B cell (primary cell): ENCODE measurements around the gene STX7. TPM values are rescaled to one million over a fixed set of nuclear protein-coding genes. Genes with fewer than 3 reads are reported as not detected.

ENCODE experiments used
- ATAC-seq: fragments of 200-7000 bp; cut with Tn5 transposase; one replicate; pipeline ENCODE4 v1.10.0; 2021; ENCODE audit warnings: low read depth, mild to moderate bottlenecking, moderate number of reproducible peaks, moderate library complexity
- CTCF ChIA-PET: fragments of 350-600 bp; sonication (Branson Sonifier 250); formaldehyde crosslinking; loops from one replicate; lab custom pipeline; 2021; ENCODE audit warnings: antibody characterized with exemption, inconsistent platforms; lab: Charles Lee
- POLR2A ChIA-PET: fragments of 350-600 bp; sonication (Branson Sonifier 250); formaldehyde crosslinking; loops from one replicate; lab custom pipeline; 2021; ENCODE audit warnings: antibody characterized with exemption; lab: Charles Lee
- DNase-seq: peaks from one replicate; pipeline ENCODE4 v3.0.0; 2013
- H2AFZ ChIP-seq: 2 replicates; pipeline ENCODE4 v1.6.1; 2012; ENCODE audit warnings: mild to moderate bottlenecking, low read depth, low read length; ENCODE audit not compliant: insufficient read depth, poor library complexity, severe bottlenecking
- H3K27ac ChIP-seq, 2 donors: 1 replicate in 1 of 2; 2 replicates in 1 of 2; pipeline ENCODE4 v1.5.1; 2012 to 2013; ENCODE audit warnings: low read length in 2 of 2, mild to moderate bottlenecking in 2 of 2, moderate library complexity in 1 of 2
- H3K27me3 ChIP-seq, 4 experiments: fragments of 200-600 bp in 1 of 4; sonication (generic) in 1 of 4; replicated peaks in 1 of 4; 1 replicate in 2 of 4; 2 replicates in 2 of 4; pipeline versions ENCODE4 v1.6.1 to v1.7.0; 2013 to 2016; ENCODE audit warnings: low read length in 3 of 4, mild to moderate bottlenecking in 2 of 4, mixed read lengths in 1 of 4, moderate library complexity in 1 of 4; ENCODE audit not compliant: insufficient read depth in 4 of 4, control insufficient read depth in 3 of 4; ENCODE audit errors: control extremely low read depth in 1 of 4
- H3K36me3 ChIP-seq, 2 experiments: replicated peaks in 1 of 2; 1 replicate in 1 of 2; 2 replicates in 1 of 2; pipeline versions ENCODE4 v1.6.1 to v1.7.1; 2013; ENCODE audit warnings: low read length in 1 of 2; ENCODE audit not compliant: insufficient read depth in 2 of 2, control insufficient read depth in 1 of 2; ENCODE audit errors: control extremely low read depth in 1 of 2, extremely low read depth in 1 of 2
- H3K4me1 ChIP-seq, 2 donors: fragments of 200-600 bp in 1 of 2; sonication (generic) in 1 of 2; 1 replicate in 1 of 2; 2 replicates in 1 of 2; pipeline versions ENCODE4 v1.5.1 to v1.6.1; 2013 to 2017; ENCODE audit warnings: low read length in 2 of 2; ENCODE audit not compliant: control insufficient read depth in 2 of 2, insufficient read depth in 2 of 2
- H3K4me2 ChIP-seq: replicated peaks from 2 replicates; pipeline ENCODE3; 2012; ENCODE audit warnings: mild to moderate bottlenecking, low read depth, low read length; ENCODE audit not compliant: poor library complexity, severe bottlenecking
- H3K4me3 ChIP-seq, 5 experiments: fragments of 200-600 bp in 1 of 5; sonication (generic) in 1 of 5; 1 replicate in 3 of 5; 2 replicates in 2 of 5; pipeline versions ENCODE4 v1.5.1 to v1.7.0; 2011 to 2016; ENCODE audit warnings: low read length in 4 of 5, mild to moderate bottlenecking in 4 of 5, low read depth in 2 of 5, control low read depth in 1 of 5, moderate library complexity in 1 of 5; ENCODE audit not compliant: insufficient read depth in 1 of 5; ENCODE audit errors: control extremely low read depth in 1 of 5, extremely low read depth in 1 of 5
- H3K79me2 ChIP-seq: fragments of 200-600 bp; sonication (generic); one replicate; pipeline ENCODE4 v1.6.0; 2016; ENCODE audit warnings: low read length; ENCODE audit not compliant: control insufficient read depth, insufficient read depth
- H3K9ac ChIP-seq: fragments of 200-600 bp; sonication (generic); 2 replicates; pipeline ENCODE4 v1.6.1; 2017; ENCODE audit warnings: mild to moderate bottlenecking, low read length, moderate library complexity
- H3K9me3 ChIP-seq, 3 donors: one replicate each; pipeline versions ENCODE4 v1.6.1 to v1.7.1; 2013; ENCODE audit warnings: low read length in 2 of 3; ENCODE audit not compliant: control insufficient read depth in 2 of 3, insufficient read depth in 1 of 3; ENCODE audit errors: control extremely low read depth in 1 of 3
- H4K20me1 ChIP-seq: 2 replicates; pipeline ENCODE4 v1.6.0; 2012; ENCODE audit warnings: mild to moderate bottlenecking, low read length; ENCODE audit not compliant: insufficient read depth, control insufficient read depth, poor library complexity, severe bottlenecking
- H3K27ac Mint-ChIP-seq: one replicate; pipeline ENCODE4 v1.8.0; 2021; ENCODE audit warnings: mixed read lengths
- H3K27me3 Mint-ChIP-seq: one replicate; pipeline ENCODE4 v1.8.0; 2021; ENCODE audit warnings: mixed read lengths
- H3K4me1 Mint-ChIP-seq: one replicate; pipeline ENCODE4 v1.8.0; 2021; ENCODE audit warnings: mixed read lengths
- H3K4me3 Mint-ChIP-seq: one replicate; pipeline ENCODE4 v1.8.0; 2021; ENCODE audit warnings: mixed read lengths
- H3K9me3 Mint-ChIP-seq: one replicate; pipeline ENCODE4 v1.8.0; 2022; ENCODE audit warnings: mixed read lengths; ENCODE audit not compliant: insufficient read depth
- CTCF ChIP-seq: fragments of 200-600 bp; IDR thresholded peaks from one replicate; pipeline ENCODE4 v1.8.0; 2022; ENCODE audit warnings: antibody characterized with exemption, mild to moderate bottlenecking
- EZH2 ChIP-seq: IDR thresholded peaks from 2 replicates; pipeline ENCODE4 v1.6.1; 2012; ENCODE audit warnings: borderline replicate concordance, low read depth, mild to moderate bottlenecking, moderate library complexity, low read length; ENCODE audit not compliant: insufficient read depth, poor library complexity, severe bottlenecking
- WGBS: methylation state at CpG from one replicate; pipeline ENCODE4 v1.1.5; 2013; ENCODE audit warnings: missing lambda C conversion rate; ENCODE audit not compliant: insufficient coverage; 5-methylcytosine and 5-hydroxymethylcytosine counted together
- intact Hi-C: fragments of 100-400 bp; cut with micrococcal nuclease; formaldehyde crosslinking; loops from one replicate; pipeline ENCODE4 v1.10.0; 2022
- polyA plus RNA-seq: library from polyadenylated mRNA; depleted of rRNA; stranded (reverse); fragments of >200 nt; gene quantifications from 2 replicates; pipeline ENCODE4 v1.2.3, GENCODE V29; 2012
- total RNA-seq, 2 donors: library from RNA; stranded (reverse); fragments of 120-200 nt in 1 of 2; gene quantifications; 1 replicate in 1 of 2; 2 replicates in 1 of 2; pipeline versions ENCODE4 v1.2.3 to v1.2.4, GENCODE V29; 2013 to 2022

STX7 gene
- total and polyA plus RNA-seq, 2 donors (not counting 1 experiment from before 2014, with no cell fraction given): 70.9 to 221 TPM

DNA sequence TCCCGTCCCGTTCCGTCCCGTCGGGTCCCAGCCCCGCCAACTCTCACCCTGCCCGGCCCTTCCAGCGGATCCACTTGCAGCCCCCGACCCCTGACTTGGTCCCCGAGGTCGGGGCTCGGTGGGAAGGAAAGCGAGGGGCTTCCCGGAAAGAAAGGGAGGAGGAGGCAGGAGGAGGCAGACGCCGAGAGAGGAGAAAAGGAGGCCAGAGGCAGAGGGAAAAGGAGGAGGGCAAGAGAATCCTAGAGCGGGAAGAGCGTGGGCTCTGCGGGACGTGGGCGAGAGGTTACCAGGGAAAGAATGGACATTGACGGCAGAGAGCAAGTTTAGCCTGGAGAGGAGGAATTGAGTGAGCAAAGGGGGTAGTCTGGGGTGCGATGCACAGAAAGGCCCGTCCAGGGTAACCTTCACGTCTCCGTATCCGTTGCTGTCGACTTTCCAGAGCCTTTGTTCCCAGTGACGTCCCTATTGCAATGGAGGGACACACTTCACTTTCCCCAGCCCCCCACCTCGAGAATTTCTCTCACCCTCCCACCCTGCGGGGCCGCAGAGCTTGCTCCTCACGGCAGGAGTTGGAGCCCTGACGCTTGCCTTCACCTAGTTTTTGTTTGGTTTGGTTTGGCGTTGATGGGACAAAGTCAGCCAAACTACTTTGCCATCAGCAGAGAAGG is 111.2 kb downstream of the STX7 start:
- Mint-ChIP-seq H3K4me1 (peaks cover 24% of the 10 kb centered on the region), H3K27me3 (peaks cover 20% of the 10 kb centered on the region), H3K27ac (peak overlapping the region; percentile 76), H3K9me3 (no peaks in the 10 kb centered on the region), H3K4me3 (peak overlapping the region; percentile 86)
- H3K4me2 ChIP-seq: peak overlapping the region; percentile 96
- ChIA-PET POLR2A (no interaction called here), CTCF (interaction anchor here (0.9 kb wide), 1 partner anchor 9 kb away, joined by 3 read pairs; no protein-coding TSS in a partner anchor)
- peak overlapping the region; percentile 81 for H3K9ac ChIP-seq
- H3K27ac ChIP-seq: no peak overlapping the region
- no peaks in the 10 kb centered on the region for H4K20me1 ChIP-seq
- peak overlapping the region in 4 of 5 experiments; percentile 71 to 84 (median 74) for H3K4me3 ChIP-seq
- H3K79me2 ChIP-seq: no peaks in the 10 kb centered on the region
- DNase-seq (no peak), ATAC-seq (no peak)
- peaks cover 0 to 3% (median 0%) of the 10 kb centered on the region in 3 donors for H3K9me3 ChIP-seq
- TF ChIP-seq CTCF: no peak
- no peak for TF ChIP-seq EZH2
- intact Hi-C loops: loop anchor here (2.0 to 10.0 kb wide), 3 partner anchors 41 to 101 kb away; no protein-coding TSS in a partner anchor
- 14% methylated on average over 28 of the region's 35 CpGs for WGBS
- peak overlapping the region; percentile 93 for H2AFZ ChIP-seq
- peaks cover 0 to 19% (median 11%) of the 10 kb centered on the region in 4 experiments for H3K27me3 ChIP-seq
- no peaks in the 10 kb centered on the region for H3K36me3 ChIP-seq
- peaks cover 13 to 14% of the 10 kb centered on the region in 2 donors for H3K4me1 ChIP-seq
